Neuron (in vitro differentiated cells): ENCODE results near the gene IRF8.

ENCODE experiments used
- H2AFZ ChIP-seq: one replicate; pipeline ENCODE4 v1.6.1; 2013; ENCODE audit warnings: low read depth, mild to moderate bottlenecking, inconsistent platforms, low read length, moderate library complexity
- H3K27me3 ChIP-seq: one replicate; pipeline ENCODE4 v1.6.1; 2013; ENCODE audit warnings: low read length; ENCODE audit not compliant: insufficient read depth
- H3K36me3 ChIP-seq: one replicate; pipeline ENCODE4 v1.6.1; 2013; ENCODE audit warnings: low read length; ENCODE audit not compliant: insufficient read depth
- H3K4me1 ChIP-seq: one replicate; pipeline ENCODE4 v1.6.1; 2013; ENCODE audit warnings: low read length; ENCODE audit not compliant: insufficient read depth
- H3K4me3 ChIP-seq: 2 replicates; pipeline ENCODE4 v1.5.1; 2013; ENCODE audit warnings: mild to moderate bottlenecking, low read length, moderate library complexity
- H3K9me3 ChIP-seq: one replicate; pipeline ENCODE4 v1.6.1; 2013; ENCODE audit warnings: low read length

IRF8 gene

DNA sequence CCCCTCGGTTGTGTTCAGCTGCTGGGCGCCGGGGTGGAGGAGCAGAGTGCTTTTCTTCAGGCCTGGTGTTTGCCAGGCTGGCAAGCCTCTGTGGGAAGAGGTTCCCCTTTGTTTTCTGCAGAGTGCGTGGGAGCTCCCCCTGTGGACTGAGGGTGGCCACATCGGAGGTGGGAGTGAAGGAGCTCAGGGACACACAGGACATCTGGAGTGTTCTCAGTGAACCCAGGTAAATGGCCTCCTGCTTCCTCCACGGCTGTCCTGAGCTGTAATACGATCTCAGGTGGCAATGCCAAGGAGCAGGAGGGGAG lies 39.2 kb upstream of the IRF8 start:
- Histone ChIP-seq H3K36me3 (no peaks in the 10 kb centered on the region), H3K9me3 (peaks cover 3% of the 10 kb centered on the region), H3K4me3 (no peak overlapping the region), H2AFZ (no peak overlapping the region), H3K4me1 (no peaks in the 10 kb centered on the region), H3K27me3 (no peaks in the 10 kb centered on the region)

DNA sequence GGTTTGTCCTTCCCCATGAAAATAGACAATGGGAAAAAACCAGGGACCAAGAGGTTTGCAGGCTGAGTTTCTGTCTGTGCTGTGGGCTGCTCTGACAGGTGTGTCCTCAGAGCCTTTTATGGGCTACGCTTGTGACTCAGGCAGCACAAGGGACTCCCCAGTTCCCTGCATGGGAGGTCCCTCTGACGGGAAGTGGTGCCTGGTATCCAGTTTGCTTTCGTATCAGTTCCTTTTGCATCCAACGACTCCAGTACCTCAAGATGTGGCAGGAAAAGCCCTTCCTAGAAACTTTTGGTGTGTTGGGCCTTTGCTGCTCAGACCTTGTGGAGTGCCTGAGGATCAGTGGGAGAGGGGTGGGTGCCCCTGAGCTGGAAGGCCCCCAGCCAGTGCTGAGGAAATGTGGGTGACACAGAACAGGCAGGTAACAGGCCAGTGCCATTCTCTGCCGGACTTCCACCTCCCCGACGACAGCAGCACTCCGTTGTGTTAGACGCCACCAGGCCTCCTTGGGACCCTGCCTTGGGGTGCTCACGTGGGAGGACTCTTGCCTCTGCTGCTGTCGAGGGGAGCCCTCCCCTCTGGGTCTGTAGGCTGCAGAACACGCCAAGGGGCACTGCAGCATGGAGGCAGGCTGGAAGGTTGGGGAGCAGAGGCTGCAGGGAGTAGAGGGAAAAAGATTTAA lies 38.4 kb upstream of the IRF8 start:
- H3K4me3 ChIP-seq = no peak overlapping the region
- H3K4me1 ChIP-seq = no peaks in the 10 kb centered on the region

DNA sequence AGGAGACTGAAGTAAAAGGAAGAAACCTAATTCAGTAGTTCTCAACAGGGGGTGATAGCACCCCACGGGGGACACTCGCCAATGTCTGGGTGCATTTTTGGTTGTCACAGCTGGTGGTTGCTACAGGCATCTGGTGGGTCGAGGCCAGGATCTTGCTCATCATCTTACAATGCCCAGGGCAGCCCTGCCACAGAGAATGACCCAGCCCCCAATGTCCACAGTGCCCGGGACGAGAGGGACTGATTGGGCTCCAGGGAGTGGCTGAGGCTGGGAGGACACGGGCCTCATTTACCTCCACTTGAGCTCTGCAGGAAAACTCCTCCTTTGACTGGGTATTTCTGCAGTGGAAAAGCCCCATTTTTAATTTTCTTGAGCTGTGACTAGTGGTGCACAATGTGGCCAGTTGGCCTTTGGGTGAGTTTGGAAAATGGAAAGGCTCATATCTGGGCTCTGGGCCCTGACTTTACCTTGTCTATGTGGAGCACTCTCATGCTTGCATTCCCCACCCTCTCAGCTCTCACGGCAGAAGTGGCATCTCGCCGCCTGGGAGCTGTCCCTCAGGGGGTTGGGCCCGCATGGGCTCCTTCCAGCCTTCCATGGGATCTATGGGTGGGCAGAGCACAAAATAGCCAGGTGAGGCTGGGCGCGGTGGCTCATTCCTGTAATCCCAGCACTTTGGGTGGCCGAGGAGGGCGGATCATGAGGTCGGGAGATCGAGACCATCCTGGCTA lies 37.7 kb upstream of the IRF8 start:
- H3K4me3 ChIP-seq = no peak overlapping the region
- no peaks in the 10 kb centered on the region for H3K9me3 ChIP-seq
- no peaks in the 10 kb centered on the region for H3K27me3 ChIP-seq
- H2AFZ ChIP-seq = no peak overlapping the region
- no peaks in the 10 kb centered on the region for H3K4me1 ChIP-seq
- H3K36me3 ChIP-seq = no peaks in the 10 kb centered on the region

More for the DNA sequence above, 38.4 kb upstream of the IRF8 start:
- H3K36me3 ChIP-seq = no peaks in the 10 kb centered on the region
- H3K27me3 ChIP-seq = no peaks in the 10 kb centered on the region
- H3K9me3 ChIP-seq = no peaks in the 10 kb centered on the region
- H2AFZ ChIP-seq = no peak overlapping the region

DNA sequence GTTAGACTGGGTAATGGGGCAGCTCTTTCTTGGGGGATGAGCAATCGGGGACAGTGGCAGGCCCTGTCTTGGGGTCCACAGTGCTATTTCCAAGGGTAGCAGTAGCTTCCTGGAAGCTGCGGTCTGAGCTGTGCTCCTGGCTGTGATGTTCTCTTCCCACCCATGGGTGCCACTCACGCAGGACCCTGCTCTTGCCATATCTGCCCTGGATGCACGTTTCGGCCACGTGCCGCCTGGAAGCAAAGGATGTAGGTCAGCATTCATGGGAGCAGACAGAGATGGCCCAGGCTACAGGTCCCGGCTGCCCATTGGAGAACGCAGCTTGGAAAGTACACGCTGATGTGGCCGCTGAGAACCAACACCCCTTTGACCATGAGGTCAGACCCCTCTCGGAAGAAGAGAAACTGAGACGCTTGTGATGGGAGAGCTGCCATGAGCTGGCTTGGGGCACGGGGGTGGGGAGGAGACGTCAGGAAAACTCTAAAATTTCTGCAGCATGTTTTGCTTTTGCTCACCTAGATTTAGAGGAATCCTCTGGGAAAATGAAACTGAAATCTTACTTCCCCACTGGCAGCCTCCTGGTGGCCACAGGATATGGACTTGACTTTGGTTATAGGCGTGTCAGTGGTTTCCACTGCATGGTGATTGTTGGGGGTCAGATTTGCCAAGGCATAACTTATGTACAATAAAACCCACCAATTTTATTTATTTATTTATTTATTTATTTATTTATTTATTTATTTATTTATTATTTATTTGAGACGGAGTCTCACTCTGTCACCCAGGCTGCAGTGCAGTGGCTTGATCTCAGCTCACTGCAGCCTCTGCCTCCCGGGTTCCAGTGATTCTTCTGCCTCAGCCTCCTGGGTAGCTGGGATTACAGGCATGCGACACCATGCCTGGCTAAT lies 36.2 kb upstream of the IRF8 start:
- no peaks in the 10 kb centered on the region for H3K9me3 ChIP-seq
- no peak overlapping the region for H2AFZ ChIP-seq
- H3K4me3 ChIP-seq = no peak overlapping the region
- H3K27me3 ChIP-seq = no peaks in the 10 kb centered on the region
- H3K36me3 ChIP-seq = no peaks in the 10 kb centered on the region
- no peaks in the 10 kb centered on the region for H3K4me1 ChIP-seq

DNA sequence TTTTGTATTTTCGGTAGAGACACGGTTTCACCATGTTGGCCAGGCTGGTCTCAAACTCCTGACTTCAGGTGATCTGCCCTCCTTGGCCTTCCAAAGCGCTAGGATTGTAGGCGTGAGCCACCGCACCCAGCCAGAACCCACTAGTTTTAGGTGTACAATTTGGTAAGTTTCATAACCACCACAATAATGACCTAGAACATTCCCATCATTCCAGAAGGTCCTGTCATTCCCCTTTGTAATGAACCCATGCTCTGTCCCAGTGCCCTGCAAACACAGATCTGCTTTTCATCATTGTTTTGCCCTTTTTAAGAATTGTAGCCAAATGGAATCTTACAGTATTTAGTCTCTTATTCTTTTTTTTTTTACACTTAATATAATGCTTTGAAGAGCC lies 35.6 kb upstream of the IRF8 start:
- no peaks in the 10 kb centered on the region for H3K27me3 ChIP-seq
- no peaks in the 10 kb centered on the region for H3K4me1 ChIP-seq
- no peak overlapping the region for H2AFZ ChIP-seq
- no peaks in the 10 kb centered on the region for H3K9me3 ChIP-seq
- H3K4me3 ChIP-seq = no peak overlapping the region
- H3K36me3 ChIP-seq = no peaks in the 10 kb centered on the region

DNA sequence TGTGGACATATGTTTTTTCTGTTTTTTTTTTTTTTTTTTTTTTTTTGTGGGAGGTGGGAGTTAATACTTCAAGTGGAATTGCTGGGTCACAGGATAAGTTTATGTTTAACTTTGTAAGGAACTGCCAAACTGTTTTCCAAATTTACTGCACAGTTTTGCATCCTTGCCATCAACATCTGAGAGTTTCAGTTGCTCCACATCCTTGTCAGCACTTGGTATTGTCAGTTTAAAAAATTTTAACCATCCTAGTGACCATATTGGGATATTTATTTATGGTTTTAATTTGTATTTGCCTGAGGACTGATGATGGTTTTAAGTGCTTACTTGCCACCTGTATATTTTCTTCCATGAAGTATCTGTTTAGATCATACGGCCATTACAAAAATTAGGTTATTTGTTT lies 34.0 kb upstream of the IRF8 start:
- no peaks in the 10 kb centered on the region for H3K36me3 ChIP-seq
- no peak overlapping the region for H2AFZ ChIP-seq
- no peaks in the 10 kb centered on the region for H3K9me3 ChIP-seq
- H3K4me3 ChIP-seq = no peak overlapping the region
- H3K4me1 ChIP-seq = no peaks in the 10 kb centered on the region
- H3K27me3 ChIP-seq = peaks cover 2% of the 10 kb centered on the region

DNA sequence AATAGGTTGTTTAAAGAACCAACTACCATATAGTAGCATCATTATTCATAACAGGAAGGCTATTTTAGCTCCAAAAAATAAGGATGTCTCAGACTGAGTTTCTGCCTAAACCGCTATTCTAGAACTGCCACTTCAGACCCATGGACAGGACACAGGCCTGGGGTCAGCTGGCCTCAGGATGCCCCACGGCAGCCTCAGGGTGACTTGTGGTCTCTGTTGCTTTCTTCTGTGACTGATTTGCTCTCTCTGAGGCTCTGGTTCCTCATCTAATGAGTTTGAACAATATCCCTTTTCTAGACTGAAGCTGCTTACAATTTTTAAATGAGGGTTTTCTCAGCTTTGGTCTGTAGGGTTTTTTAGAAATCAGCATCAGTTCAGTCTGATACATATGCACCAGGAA lies 31.8 kb upstream of the IRF8 start:
- Histone ChIP-seq H3K27me3 (peaks cover 2% of the 10 kb centered on the region), H2AFZ (no peak overlapping the region), H3K9me3 (no peaks in the 10 kb centered on the region), H3K4me1 (no peaks in the 10 kb centered on the region), H3K36me3 (no peaks in the 10 kb centered on the region), H3K4me3 (no peak overlapping the region)

DNA sequence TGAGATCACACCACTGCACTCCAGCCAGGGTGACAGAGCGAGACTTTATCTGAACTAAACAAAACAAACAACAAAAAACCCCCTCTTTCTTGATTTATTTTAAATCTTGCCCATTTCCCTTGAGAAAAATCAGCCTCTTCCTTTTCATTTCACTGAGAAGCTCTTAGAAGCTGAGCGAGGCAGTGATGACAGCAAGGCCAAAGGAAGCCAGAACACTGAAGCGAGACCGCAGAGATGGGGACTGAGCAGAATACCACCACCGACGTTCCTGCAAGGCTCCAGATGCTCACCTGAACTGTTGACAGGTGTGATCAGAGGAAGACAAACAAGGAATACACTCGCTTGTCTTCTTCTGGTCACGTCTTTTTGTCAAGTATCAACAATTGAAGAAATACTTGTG lies 30.5 kb upstream of the IRF8 start:
- H3K4me3 ChIP-seq = no peak overlapping the region
- H3K36me3 ChIP-seq = no peaks in the 10 kb centered on the region
- H3K4me1 ChIP-seq = no peaks in the 10 kb centered on the region

DNA sequence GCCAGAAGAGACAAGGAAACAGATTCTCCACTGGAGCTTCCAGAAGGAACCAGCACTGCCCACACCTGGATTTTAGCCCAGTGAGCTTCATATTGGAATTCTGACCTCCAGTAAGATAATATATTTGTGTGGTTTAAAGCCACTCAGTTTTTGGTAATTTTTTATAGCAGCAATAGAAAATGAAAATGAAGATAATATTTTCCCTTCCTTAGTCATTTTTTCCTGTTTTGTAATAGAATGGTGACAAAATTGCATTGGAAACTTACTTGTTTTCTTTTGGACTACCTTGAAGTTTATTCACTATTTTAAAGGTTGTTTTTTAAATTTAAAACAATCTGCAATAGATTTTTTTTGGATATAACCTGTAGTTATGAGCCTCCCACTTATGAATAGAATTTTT lies 29.8 kb upstream of the IRF8 start:
- Histone ChIP-seq H3K27me3 (peaks cover 2% of the 10 kb centered on the region), H3K4me1 (no peaks in the 10 kb centered on the region), H3K4me3 (no peak overlapping the region), H3K9me3 (no peaks in the 10 kb centered on the region), H2AFZ (no peak overlapping the region), H3K36me3 (no peaks in the 10 kb centered on the region)

More for the DNA sequence above, 30.5 kb upstream of the IRF8 start:
- Histone ChIP-seq H3K27me3 (peaks cover 2% of the 10 kb centered on the region), H3K9me3 (no peaks in the 10 kb centered on the region), H2AFZ (no peak overlapping the region)

DNA sequence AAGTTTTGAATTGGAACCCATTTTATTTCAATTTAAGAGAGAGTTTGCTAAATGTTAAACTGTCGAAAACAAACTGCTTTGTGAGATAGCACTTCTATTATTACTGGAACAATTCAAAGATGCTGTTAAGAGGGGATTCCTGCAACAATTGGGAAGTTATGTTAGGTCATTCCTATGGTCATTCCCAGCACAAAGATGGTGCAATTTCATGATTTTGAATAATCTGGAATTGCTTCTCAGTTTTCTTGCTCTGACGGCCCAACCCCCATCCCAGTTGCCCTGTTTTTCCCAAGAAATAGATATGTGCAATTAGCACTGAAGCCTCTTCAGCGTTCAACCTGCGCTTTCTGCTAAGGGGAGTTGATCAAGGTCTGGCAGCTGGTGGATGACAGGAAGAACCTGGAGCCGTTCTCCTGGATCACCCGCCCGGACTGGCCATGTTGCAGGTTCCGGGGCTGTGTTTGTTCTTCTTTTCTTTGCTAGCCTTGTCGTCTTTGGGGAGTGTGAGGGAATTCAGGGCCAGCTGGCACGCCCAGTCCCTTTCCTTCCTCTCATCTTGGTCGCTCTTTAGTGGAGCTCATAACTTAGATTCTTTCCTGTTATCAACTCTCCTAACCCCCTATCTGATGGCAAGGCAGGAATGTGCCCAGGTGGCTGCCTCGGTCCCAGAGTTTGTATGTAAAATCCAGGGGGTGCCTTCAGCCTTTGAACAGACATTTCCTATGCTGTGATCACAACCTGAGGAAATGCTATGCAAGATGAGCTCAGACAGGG lies 29.0 kb upstream of the IRF8 start:
- H3K27me3 ChIP-seq = peaks cover 2% of the 10 kb centered on the region
- H2AFZ ChIP-seq = no peak overlapping the region
- H3K4me3 ChIP-seq = no peak overlapping the region
- no peaks in the 10 kb centered on the region for H3K36me3 ChIP-seq
- no peaks in the 10 kb centered on the region for H3K9me3 ChIP-seq
- no peaks in the 10 kb centered on the region for H3K4me1 ChIP-seq

DNA sequence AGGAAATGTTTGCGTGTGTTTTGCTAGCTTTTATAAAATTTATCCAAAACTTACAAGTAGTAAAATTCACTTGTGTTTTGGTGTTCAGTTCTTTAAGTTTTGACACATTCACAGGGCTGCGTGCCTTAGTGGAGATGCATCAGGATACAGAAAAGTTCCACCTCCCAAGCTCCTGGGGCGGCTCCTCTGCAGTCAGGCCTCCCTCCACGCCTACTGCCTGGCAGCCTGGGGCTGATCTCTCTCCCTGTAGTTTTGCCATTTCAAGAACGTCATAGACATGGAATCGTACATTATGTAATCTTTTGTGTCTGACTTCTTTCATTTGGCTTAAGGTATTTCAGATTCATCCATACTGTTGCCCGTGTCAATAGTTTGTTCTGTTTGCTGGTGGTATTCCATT lies 27.2 kb upstream of the IRF8 start:
- no peak overlapping the region for H3K4me3 ChIP-seq
- no peaks in the 10 kb centered on the region for H3K36me3 ChIP-seq
- H3K4me1 ChIP-seq = no peaks in the 10 kb centered on the region
- H3K27me3 ChIP-seq = peaks cover 2% of the 10 kb centered on the region
- no peaks in the 10 kb centered on the region for H3K9me3 ChIP-seq
- no peak overlapping the region for H2AFZ ChIP-seq

DNA sequence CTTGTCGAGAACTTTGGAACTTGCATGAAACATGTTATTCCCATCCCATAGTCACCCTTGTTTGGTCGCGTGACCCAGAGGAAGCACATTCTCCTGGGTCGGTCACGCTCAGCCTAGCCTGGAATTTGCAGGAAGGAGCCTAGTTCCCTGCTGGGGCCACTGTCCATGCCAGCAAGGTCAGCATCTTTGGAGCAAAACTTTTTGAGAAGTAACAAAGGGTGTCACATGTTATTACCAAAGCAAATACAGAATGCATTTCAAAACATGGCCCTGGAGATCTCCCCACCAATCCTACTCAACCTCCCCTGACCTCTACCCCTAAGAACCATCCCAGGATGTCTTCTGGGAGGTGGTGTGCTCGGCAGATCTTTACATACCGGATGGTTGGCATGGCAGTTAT lies 26.2 kb upstream of the IRF8 start:
- Histone ChIP-seq H3K36me3 (no peaks in the 10 kb centered on the region), H2AFZ (no peak overlapping the region), H3K27me3 (peaks cover 2% of the 10 kb centered on the region), H3K4me3 (no peak overlapping the region), H3K9me3 (no peaks in the 10 kb centered on the region), H3K4me1 (no peaks in the 10 kb centered on the region)

DNA sequence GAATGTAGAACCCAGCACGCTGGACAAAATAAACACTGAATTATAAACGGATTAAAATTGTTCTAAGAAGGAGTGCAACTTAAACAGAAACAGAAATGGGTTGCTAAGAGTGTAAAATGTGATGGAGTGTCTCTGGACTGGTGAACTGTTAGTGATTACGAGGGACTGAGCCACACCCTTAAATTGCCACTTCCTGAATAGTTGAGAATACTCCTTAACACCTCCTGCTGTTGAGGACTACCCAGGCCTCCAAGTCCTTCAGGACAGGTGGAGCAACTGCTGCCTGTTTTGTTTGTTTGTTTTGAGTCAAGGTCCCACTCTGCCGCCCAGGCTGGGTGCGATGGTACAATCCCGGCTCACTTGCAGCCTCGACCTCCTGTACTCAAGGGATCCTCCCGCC lies 25.8 kb upstream of the IRF8 start:
- no peaks in the 10 kb centered on the region for H3K9me3 ChIP-seq
- H3K4me1 ChIP-seq = no peaks in the 10 kb centered on the region
- no peaks in the 10 kb centered on the region for H3K36me3 ChIP-seq
- H2AFZ ChIP-seq = no peak overlapping the region
- no peak overlapping the region for H3K4me3 ChIP-seq
- peaks cover 2% of the 10 kb centered on the region for H3K27me3 ChIP-seq
